Peyer's patch (tissue), 4 donors: Measurements from ENCODE around the gene NKTR.

Experiments
- CTCF ChIP-seq, 6 experiments: fragments of 450-650 bp in 4 of 6; fragments of 200-600 bp in 2 of 6; sonication (generic) in 1 of 6; IDR thresholded peaks; one replicate each; pipeline ENCODE4 v1.5.1; 2017 to 2019; ENCODE audit warnings: antibody characterized with exemption in 6 of 6, mild to moderate bottlenecking in 3 of 6, moderate library complexity in 1 of 6
- POLR2A ChIP-seq, 2 donors: fragments of 450-650 bp; IDR thresholded peaks; one replicate each; pipeline ENCODE4 v1.5.1; 2017; ENCODE audit warnings: antibody characterized with exemption in 2 of 2, mild to moderate bottlenecking in 2 of 2, moderate library complexity in 2 of 2

DNA sequence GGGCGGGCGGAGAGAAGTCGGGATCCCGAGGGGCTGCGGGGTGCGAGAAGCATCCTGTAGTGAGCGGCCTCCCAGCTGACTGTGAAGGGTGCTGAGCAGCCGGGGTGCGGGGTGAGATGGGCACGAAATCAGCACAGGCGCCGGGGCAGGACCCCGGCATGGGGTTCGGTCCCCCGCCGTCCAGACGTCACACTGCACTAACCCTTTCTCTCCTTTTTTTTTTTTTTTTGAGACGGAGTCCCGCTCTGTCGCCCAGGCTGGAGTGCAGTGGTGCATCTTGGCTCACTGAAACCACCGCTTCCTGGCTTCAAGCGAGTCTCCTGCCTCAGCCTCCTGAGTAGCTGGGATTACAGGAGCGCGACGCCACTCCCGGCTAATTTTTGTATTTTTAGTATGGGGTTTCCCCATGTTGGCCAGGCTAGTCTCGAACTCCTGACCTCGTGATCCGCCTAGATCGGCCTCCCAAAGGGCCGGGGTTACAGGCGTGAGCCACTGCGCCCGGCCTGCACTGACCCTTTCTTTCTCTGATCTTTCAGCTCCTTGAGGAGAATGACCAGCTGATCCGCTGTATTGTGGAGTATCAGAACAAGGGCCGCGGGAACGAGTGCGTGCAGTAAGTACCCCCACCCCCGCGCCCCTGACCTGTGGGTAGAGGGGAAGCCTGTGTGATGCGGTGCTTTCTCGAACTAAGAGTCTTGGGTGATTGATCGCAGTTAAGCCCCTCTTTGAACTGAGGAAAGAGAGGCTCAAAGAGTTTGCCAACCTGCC, 9.3 kb upstream of the NKTR start:
- TF ChIP-seq POLR2A (IDR thresholded peaks at IDR 0.05) (no peak), CTCF (IDR thresholded peaks at IDR 0.05) (no peak)
